ENCODE results near the gene RAX2. TPM values are rescaled to one million over a fixed set of nuclear protein-coding genes. Genes with fewer than 3 reads are reported as not detected.

Gene RAX2
- total RNA-seq, 4 donors from 2014 or later: not detected

DNA sequence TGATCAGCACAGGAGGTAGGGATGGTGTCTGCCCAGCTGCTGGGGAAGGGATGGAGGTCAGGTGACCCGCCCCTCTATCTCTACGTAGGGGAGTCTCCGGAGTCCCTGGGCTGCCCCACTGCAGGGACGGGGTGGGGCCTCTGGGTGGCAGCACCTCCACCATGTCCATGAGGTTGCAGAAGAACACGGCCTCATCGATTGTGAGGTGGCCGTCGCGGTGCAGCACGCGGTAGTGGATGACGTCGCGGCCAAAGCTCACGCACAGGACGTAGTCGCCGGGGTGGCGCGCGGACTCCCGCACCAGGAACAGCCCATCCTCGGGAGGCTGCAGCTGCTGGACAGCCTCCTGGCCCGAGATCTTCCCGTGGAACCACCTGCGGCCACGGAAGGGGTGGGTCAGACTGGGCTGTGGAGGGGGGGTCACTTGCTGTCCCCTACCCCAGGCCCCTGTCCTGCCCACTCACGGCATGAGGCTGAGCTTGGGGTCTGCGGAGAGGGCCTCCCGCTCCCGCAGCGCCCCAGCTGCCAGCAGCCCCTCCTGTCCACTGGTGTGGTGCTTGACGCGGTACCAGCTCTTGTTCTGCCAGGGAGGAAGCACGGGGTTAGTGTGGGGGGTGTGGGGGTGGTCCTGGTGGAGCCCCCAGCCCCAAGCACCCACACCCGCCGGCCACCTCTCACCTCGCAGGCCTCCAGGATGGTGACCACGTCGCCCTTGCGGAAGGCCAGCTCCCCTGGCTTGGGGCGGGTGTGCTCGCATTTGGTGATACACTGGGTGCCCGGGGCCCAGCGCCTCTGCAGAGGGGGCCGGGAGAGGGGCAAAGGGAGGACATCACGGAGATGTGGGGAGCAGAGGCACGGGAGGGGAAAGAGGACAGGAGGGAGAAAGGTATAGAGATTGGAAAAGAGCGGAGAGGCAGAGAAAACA lies 11.9 kb upstream of the RAX2 start:
- Histone ChIP-seq H3K36me3 (no peaks in the 10 kb centered on the region), H3K4me3 (no peak overlapping the region), H3K4me1 (peaks cover 5 to 14% (median 9%) of the 10 kb centered on the region in 4 donors), H3K27ac (replicated peaks in 1 of 4) (no peak overlapping the region), H3K9me3 (peaks cover 10 to 27% (median 23%) of the 10 kb centered on the region in 4 donors), H3K27me3 (peaks cover 0 to 71% (median 14%) of the 10 kb centered on the region in 4 donors)
- DNase-seq (ENCODE audit: extremely low spot score): no peak
- intact Hi-C loops (cut with DNase I): no loop called here
- TF ChIP-seq POLR2AphosphoS5 (IDR thresholded peaks at IDR 0.05): no peak
- TF ChIP-seq, protein P1, sequence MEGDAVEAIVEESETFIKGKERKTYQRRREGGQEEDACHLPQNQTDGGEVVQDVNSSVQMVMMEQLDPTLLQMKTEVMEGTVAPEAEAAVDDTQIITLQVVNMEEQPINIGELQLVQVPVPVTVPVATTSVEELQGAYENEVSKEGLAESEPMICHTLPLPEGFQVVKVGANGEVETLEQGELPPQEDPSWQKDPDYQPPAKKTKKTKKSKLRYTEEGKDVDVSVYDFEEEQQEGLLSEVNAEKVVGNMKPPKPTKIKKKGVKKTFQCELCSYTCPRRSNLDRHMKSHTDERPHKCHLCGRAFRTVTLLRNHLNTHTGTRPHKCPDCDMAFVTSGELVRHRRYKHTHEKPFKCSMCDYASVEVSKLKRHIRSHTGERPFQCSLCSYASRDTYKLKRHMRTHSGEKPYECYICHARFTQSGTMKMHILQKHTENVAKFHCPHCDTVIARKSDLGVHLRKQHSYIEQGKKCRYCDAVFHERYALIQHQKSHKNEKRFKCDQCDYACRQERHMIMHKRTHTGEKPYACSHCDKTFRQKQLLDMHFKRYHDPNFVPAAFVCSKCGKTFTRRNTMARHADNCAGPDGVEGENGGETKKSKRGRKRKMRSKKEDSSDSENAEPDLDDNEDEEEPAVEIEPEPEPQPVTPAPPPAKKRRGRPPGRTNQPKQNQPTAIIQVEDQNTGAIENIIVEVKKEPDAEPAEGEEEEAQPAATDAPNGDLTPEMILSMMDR (IDR thresholded peaks at IDR 0.05): peak in 1 of 3 experiments; percentile 8
- WGBS: 76% methylated on average over 20 of the region's 49 CpGs

DNA sequence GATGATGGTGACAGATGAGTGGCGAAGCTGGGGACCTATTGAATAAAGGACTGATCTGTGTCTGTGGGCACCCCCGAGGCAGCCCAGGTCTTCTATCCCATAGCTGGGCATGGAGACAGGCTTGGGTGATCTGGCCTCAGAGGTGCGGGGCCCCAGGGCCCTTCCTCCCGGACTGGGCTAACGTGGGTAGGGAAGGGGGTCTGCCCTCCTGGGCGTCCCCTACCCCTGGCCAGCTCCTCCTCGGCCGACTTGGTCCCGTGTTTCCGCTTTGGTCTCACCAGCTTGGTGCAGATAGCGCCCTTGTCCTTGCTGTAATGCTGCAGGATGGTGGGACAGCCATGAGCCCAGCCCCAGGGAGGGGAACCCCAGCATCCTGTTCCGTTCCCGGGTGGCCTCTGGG lies 10.9 kb upstream of the RAX2 start:
- no peak overlapping the region for H3K27ac ChIP-seq (replicated peaks in 1 of 4)
- no peak overlapping the region for H3K4me3 ChIP-seq
- 83% methylated on average over 12 of the region's 13 CpGs for WGBS
- H3K36me3 ChIP-seq: no peaks in the 10 kb centered on the region
- TF ChIP-seq POLR2AphosphoS5 (IDR thresholded peaks at IDR 0.05): no peak
- TF ChIP-seq, protein P1 (IDR thresholded peaks at IDR 0.05): no peak
- no peak for TF ChIP-seq EP300 (IDR thresholded peaks at IDR 0.05)
- no peak for TF ChIP-seq POLR2A (IDR thresholded peaks at IDR 0.05; ENCODE audit: low read depth)
- intact Hi-C loops (cut with DNase I): no loop called here
- DNase-seq (ENCODE audit: extremely low spot score): no peak
- peaks cover 10 to 27% (median 23%) of the 10 kb centered on the region in 4 donors for H3K9me3 ChIP-seq
- peaks cover 5 to 14% (median 9%) of the 10 kb centered on the region in 4 donors for H3K4me1 ChIP-seq
- peaks cover 0 to 77% (median 14%) of the 10 kb centered on the region in 4 donors for H3K27me3 ChIP-seq

DNA sequence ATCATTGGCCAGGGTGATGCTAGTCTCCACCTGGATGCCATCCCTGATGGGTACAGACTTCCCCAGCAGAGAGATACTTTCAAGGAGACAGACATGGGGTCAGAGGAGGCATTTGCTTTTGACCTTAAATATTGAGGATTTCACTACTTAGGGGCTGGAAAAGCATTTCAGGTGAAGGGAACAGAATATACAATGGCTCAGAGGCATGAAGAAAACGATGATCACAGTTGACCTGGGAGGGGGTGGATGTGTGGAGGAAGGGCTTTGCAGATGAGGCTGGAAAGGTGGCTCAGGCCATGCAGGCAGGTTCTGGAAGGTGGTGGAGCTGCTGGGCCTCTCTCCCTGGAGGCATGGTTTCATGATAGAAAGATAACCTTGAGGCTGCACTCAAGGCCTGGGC lies 10.3 kb upstream of the RAX2 start:
- peaks cover 5 to 14% (median 9%) of the 10 kb centered on the region in 4 donors for H3K4me1 ChIP-seq
- no peak overlapping the region for H3K27ac ChIP-seq (replicated peaks in 1 of 4)
- intact Hi-C loops (cut with DNase I): no loop called here
- peaks cover 10 to 27% (median 23%) of the 10 kb centered on the region in 4 donors for H3K9me3 ChIP-seq
- DNase-seq (ENCODE audit: extremely low spot score): no peak
- H3K4me3 ChIP-seq: no peak overlapping the region
- no peaks in the 10 kb centered on the region for H3K36me3 ChIP-seq
- TF ChIP-seq POLR2A (IDR thresholded peaks at IDR 0.05; ENCODE audit: low read depth) (no peak), EP300 (IDR thresholded peaks at IDR 0.05) (no peak), POLR2AphosphoS5 (IDR thresholded peaks at IDR 0.05) (no peak)
- TF ChIP-seq, protein P1 (IDR thresholded peaks at IDR 0.05): no peak
- WGBS: 89% methylated on average over 1 of the region's 1 CpG
- peaks cover 0 to 78% (median 14%) of the 10 kb centered on the region in 4 donors for H3K27me3 ChIP-seq

DNA sequence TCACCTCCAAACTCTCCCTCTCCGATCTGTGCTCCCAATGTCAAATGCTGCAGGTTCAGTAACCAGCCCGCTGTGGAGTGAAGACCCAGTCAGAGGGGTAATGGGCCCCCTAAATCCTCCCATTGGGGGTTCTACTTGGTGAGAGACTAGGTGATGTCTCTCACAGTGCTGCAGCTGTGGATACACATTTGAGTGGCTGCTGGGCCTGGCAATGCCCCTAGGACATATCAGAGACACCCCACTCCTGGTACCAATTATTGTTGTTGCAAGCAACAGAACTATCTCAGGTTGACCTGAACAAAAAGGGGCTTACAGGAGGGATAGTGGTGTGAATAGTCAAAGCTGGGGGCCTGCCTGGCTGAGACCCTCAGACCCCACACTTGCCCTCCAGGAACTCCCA lies 9.6 kb upstream of the RAX2 start:
- TF ChIP-seq EP300 (IDR thresholded peaks at IDR 0.05): no peak
- no peak for TF ChIP-seq POLR2AphosphoS5 (IDR thresholded peaks at IDR 0.05)
- no peak for TF ChIP-seq POLR2A (IDR thresholded peaks at IDR 0.05; ENCODE audit: low read depth)
- TF ChIP-seq, protein P1 (IDR thresholded peaks at IDR 0.05): no peak
- Histone ChIP-seq H3K4me3 (no peak overlapping the region), H3K36me3 (no peaks in the 10 kb centered on the region), H3K9me3 (peaks cover 10 to 27% (median 23%) of the 10 kb centered on the region in 4 donors), H3K4me1 (peaks cover 5 to 14% (median 9%) of the 10 kb centered on the region in 4 donors), H3K27me3 (peaks cover 0 to 70% (median 14%) of the 10 kb centered on the region in 4 donors), H3K27ac (replicated peaks in 1 of 4) (no peak overlapping the region)
- no peak for DNase-seq (ENCODE audit: extremely low spot score)
- WGBS: 100% methylated on average over 2 of the region's 2 CpGs
- intact Hi-C loops (cut with DNase I): no loop called here
